Activated CD4-positive, alpha-beta T cell treated with anti-CD3 and anti-CD28 coated beads for 24 hours (primary cell): ENCODE data around the gene TMEM106C.

ENCODE experiments used
- DNase-seq, 2 donors: peaks; one replicate each; pipeline ENCODE4 v3.0.0-alpha.2; 2020; ENCODE audit warnings: low read depth in 2 of 2

TMEM106C gene

GRCh38 chr12:47979686-47980085, 16.3 kb downstream of the TMEM106C start:
- no peak for DNase-seq

GRCh38 chr12:47980197-47980596, 16.8 kb downstream of the TMEM106C start:
- no peak for DNase-seq

GRCh38 chr12:47980779-47981495, 17.5 kb downstream of the TMEM106C start:
- DNase-seq: no peak

GRCh38 chr12:47981496-47982260, 18.3 kb downstream of the TMEM106C start:
- DNase-seq: no peak

- DNase-seq: no peak
Measured at GRCh38 chr12:47982311-47982710, 18.9 kb downstream of the TMEM106C start.

GRCh38 chr12:47982770-47983169, 19.4 kb downstream of the TMEM106C start:
- no peak for DNase-seq

- DNase-seq: no peak
Measured at GRCh38 chr12:47983541-47984115, 20.2 kb downstream of the TMEM106C start.

GRCh38 chr12:47984331-47984801, 21.0 kb downstream of the TMEM106C start:
- DNase-seq: no peak

- DNase-seq: no peak
Measured at GRCh38 chr12:47985596-47986290, 22.3 kb downstream of the TMEM106C start.

GRCh38 chr12:47986291-47986660, 22.9 kb downstream of the TMEM106C start:
- no peak for DNase-seq

- DNase-seq: no peak
Measured at GRCh38 chr12:47986832-47987231, 23.4 kb downstream of the TMEM106C start.

- DNase-seq: no peak
Measured at GRCh38 chr12:47987411-47988072, 24.1 kb downstream of the TMEM106C start.

- no peak for DNase-seq
Measured at GRCh38 chr12:47988073-47989022, 25.0 kb downstream of the TMEM106C start.

- DNase-seq: no peak
Measured at GRCh38 chr12:47989023-47989417, 25.6 kb downstream of the TMEM106C start.

- DNase-seq: no peak
Measured at GRCh38 chr12:47989666-47990065, 26.3 kb downstream of the TMEM106C start.

GRCh38 chr12:47990351-47991105, 27.1 kb downstream of the TMEM106C start:
- DNase-seq: no peak

GRCh38 chr12:47991106-47992061, 28.0 kb downstream of the TMEM106C start:
- DNase-seq: no peak

- no peak for DNase-seq
Measured at GRCh38 chr12:47992776-47993175, 29.4 kb downstream of the TMEM106C start.

GRCh38 chr12:47993491-47993890, 30.1 kb downstream of the TMEM106C start:
- no peak for DNase-seq
